NCI-H526 treated with DMSO at 0.1 percent for 48 hours (cell line): ENCODE measurements around the gene DLL4.

ENCODE experiments used
- DNase-seq: peaks from one replicate; lab custom pipeline; 2025; lab: John Stamatoyannopoulos, UW

The DLL4 gene

DNA sequence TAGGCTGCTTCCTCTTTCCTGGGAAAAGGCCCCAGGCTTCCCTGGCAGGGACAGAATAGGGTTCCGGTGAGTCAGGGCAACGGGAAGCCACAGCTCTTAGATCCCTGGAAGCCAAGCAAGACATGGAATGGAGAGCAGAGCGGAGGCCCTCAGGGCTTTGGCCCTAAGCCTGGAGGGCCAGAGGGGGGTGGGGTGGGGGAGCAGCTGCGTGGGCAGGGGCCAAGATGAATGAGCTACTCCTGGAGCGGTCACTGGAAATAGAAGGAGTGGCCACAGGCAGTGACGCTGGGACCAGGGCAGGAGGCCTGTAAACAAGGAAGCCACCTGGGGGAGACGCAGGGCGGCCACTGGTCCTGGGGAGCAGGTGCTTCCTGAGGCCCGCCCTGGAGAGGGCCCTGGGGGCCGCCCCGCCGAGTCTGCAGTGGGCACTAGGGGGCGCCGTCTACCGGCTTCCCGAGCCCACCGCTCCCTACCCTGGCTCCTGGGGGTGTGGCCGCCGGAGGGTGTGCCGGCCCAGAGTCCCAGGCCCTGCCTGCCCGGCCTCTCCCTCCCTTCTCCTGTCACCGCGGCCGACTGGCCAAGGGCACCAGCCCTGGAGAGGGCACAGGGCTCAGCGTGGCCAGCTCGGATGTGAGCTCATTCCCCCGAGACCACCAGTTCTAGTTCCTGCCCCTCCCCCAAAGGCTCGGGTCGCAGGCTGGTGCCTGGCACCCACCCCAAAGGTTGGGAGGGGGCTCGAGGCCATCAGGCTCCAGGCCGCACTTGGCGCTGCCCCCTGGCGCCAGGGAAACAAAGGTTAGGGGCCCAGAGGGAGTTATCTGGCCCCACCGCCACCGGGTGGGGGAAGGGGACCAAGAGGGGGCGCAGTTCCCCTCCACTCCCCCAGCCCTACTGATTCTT lies 22.8 kb upstream of the DLL4 start:
- DNase-seq = peak; percentile 43

GRCh38 chr15:40906991-40907802 lies 21.9 kb upstream of the DLL4 start:
- no peak for DNase-seq

DNA sequence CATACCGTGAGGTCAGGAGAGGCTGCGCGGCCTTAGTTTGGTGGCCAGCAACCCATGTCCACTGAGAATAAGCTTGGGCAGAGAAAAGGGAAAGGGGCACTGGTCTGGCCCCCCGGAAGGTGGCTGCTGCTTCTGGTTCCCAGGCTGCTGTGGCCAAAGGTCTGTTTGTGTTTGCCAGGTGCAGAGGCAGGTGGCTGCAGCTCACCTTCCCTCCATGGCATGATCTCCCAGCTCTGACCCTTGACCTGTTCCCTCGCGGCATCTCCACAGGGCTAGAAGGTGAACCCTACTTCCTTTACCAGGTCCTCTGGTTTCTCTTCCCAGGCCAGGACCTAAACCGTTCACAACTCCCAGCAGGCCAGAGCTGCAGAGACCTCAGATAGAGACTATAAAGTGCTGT lies 21.0 kb upstream of the DLL4 start:
- DNase-seq = no peak

- no peak for DNase-seq
Observed at GRCh38 chr15:40909662-40910630, 19.2 kb upstream of the DLL4 start.

GRCh38 chr15:40911141-40911540 lies 18.0 kb upstream of the DLL4 start:
- DNase-seq = no peak

DNA sequence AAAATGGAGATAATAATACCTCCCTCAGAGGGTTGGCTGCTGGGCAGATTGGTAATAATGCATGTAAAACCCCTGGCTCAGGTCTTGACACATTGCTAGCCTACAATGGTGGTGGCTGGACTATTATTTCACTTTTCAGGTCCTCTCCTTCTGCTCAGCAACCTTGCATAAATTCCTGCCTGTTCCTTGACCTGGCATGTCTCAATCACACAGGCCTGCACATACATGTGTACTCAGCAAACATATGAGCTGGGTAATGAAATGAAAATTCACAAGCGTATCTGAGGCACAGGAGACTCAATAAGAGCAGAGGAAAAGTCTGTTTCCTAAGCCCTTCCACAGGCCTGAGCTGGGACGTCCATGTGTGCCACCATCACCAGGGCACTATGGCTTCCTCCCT lies 17.4 kb upstream of the DLL4 start:
- no peak for DNase-seq

DNA sequence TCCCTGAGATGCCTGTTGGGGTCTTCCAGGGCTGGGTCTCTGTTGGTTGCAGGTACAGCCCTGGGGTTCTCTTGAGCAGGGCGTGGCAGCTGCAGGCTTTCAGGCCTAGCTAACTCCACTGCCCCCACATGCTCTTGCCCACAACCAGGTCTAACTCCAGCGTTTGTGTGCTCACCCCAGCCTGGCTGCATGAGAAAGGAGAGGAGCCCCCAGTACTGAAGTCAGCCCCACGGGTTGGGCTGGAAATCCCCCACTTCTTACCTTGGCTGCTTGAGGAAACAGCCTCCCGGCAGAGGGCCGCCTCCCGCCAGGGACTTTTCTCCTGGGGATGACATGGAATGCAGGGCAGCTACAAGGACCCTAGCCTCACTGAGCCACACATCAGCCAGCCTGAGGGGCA lies 16.7 kb upstream of the DLL4 start:
- DNase-seq = no peak

DNA sequence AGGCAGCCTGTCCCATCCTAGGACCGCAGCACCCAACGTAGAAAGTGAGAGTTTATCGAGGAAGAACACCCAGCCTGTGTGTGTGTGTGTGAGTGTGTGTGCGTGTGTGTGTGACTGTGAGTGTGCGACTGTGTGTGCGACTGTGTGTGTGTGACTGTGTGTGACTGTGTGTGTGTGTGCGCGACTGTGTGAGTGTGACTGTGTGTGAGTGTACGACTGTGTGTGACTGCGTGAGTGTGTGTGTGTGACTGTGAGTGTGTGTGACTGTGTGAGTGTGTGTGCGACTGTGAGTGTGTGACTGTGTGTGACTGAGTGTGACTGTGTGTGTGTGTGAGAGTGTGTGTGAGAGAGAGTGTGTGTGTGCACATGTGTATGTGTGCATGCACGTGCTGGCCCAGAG lies 15.1 kb upstream of the DLL4 start:
- DNase-seq = no peak

- DNase-seq = no peak
Observed at GRCh38 chr15:40914486-40914885, 14.7 kb upstream of the DLL4 start.

GRCh38 chr15:40915116-40915661 lies 14.0 kb upstream of the DLL4 start:
- DNase-seq = no peak

DNA sequence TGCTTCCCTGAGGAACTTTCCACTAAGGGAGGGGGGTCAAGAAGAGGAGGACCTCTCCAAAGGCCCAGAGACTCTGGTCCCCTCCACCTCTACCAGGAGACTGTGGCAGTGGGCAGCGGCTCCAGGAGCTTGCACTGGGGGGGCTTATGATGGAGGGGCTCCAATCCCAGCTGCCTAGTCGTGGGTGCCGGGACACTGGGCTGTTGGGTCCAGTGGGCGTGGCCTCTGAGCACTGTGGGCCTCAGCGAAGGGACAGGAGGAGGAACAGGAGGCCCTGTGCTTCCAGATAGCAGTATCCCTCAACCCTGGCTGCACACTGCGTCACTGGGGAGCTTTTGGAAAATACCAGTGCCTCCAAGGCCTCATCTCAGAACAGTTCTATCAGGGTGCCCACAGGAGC lies 13.5 kb upstream of the DLL4 start:
- DNase-seq = no peak

DNA sequence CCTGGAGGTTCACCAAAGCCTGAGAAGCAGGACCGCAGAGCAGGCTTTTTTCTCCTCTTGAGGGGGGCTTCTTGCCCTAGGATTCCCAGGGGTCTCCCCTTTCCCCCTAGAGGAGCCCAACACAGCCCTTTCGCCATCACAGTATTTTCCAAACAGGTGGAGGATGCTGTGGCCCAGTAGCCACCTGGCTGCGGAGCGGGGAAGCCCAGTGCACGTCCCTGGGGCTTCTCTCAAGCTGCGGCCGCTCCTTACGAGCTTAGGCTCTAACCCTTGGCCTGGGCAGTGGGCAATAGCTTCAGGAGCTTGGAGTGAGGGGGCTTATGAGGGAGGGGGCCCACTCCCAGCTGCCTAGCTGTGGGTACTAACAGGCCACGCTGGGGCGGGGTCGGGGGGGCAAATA lies 11.6 kb upstream of the DLL4 start:
- DNase-seq = no peak

- no peak for DNase-seq
Observed at GRCh38 chr15:40918146-40918798, 10.9 kb upstream of the DLL4 start.

DNA sequence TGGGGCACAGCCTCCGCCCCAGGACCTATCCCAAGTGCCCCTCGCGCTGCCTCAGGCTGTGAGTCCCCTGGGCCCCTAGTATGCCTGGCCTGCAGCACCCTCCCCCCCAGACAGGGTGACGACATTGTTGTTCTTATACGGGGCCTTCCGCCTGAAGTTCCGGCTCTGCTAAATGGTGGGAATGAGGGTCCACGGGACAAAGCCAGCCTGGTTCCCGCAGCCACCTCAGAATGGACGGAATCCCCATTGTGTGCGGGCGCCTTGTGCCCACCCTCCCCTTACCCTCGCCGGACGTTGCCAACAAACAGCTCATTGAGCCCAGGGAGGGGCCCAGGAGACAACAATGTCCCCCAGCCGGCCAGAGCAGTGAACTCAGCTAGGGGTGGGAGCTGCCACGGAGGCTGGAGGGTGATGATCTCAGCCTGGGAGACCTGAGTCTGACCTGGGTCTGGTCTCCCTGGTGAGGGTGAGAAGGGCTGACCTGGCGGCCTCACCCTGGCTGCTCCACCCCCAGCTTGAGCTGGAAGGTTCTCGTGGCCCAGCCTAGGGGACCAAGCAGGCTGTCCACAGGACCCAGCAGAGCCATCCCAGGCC lies 10.2 kb upstream of the DLL4 start:
- DNase-seq = no peak

DNA sequence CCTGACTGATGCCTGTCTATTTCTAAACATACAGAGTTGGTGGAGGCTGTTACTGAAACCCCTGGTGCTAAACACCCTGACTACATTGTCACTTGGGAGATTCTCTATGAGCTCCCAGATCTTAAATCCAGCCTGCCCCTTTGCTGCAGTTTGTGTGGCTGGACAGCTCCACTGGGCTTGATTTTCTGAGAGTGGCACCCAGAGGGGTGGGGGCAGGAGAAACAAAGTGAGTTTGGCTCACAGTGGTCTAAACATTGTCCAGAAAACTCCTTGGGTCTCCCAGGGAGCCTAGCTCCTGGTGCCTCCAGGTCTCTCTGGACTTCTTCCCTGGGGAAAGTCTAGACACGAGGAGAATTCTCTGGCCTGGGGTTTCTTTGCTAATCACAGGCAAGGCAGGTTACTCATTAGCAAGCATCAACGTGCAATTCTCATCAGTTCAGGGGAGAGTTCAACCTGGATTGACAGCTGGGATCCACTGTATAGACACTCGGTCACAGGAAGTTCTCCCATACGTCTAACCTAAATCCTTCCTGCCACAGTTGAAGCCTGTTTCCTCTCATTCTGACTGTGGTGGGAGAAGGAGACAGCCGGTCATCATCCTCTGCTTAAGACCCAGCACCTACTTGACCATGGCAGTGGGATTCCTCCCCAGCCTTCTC lies 7.1 kb upstream of the DLL4 start:
- no peak for DNase-seq

GRCh38 chr15:40922608-40923005 lies 6.5 kb upstream of the DLL4 start:
- no peak for DNase-seq

DNA sequence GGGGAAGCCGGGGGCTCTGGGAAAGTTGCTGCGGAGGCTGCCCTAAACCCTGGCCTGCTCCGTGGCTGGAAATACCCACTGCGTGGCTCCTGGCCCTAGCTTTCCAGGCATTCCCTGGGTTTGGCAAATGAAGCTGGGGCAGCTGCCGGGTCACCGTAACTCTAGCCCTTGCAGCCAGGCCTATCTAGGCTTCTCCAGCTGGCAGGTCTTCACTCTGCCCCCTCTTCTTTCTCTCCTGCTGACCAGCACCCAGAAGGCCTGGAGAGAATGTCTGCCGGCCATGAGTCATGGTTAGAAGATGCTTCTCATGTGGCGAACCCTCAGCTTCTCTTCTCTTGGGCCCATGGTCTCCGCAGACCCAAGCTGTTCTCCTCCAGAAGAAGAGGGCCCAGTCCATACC lies 5.6 kb upstream of the DLL4 start:
- DNase-seq = no peak

DNA sequence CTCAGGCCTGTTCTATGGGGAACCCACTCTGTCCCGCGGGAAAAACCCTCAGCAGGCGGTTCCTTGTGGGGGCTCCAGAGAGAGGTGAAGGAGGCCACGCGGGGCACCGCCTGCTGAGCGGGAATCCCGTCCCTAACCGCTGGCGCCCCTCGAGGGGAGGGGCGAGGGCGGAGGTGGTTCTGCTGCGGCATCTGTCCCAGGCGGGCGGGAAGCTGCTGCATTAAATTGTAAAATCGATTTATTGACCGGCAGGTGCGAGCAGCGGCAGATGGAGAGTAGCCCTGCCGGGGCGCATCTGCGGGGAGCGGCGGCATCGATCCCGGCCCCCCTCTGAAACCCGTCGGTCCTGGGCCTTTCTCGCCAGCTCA lies 3.7 kb upstream of the DLL4 start:
- no peak for DNase-seq

DNA sequence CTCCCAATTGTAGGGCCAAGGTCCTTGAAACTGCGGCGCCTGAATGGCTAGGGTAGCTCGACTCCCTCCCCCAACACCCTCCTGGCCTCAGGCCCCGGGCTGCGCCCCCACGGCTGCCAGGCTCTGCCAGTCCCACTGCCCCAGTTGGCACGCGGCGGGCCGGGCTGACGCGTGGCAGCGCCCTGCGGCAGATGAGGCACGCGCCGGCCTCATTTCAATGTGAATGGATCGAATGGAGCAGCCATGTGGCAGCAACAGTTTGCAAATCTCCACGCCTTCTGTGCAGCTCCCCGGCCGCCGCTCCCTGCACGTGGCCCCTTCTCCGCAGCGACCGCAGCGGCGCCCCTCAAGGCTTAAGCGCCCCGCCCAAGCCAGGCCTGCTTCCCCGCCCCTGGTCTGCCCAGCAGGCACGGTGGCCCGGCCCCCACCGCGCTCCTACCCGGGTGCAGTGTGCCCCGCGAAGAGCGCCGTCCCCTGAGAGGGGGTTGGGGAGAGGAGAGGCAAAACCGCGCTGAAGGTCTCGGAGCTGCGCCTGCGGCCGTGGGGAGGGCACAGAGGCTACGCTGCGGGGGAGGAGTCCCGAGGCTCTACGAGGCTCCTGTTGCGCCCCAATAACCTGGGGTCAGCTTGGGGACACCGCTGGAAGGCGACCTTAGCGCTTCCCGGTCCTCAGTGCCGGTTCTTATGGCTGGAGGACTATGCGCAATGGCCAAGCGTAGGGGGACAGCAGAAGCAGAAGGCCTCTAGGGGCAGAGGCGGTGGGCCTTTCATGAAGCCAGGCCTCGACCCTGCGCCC lies 3.1 kb upstream of the DLL4 start:
- peak; percentile 10 for DNase-seq
